K562 (cell line): Measurements from ENCODE around the gene IL1R1. TPM values are rescaled to one million over a fixed set of nuclear protein-coding genes. Genes with fewer than 3 reads are reported as not detected.

Experiments used
- ATAC-seq: fragments of 200-7000 bp; cut with Tn5 transposase; 3 replicates; pipeline ENCODE4 v1.9.1; 2020; ENCODE audit warnings: moderate library complexity
- BruUV-seq: library from RNA; stranded (reverse); fragments of 400-500 nt; replicated peaks from 2 replicates; lab custom pipeline; 2021; lab: Mats Ljungman, UMichigan
- CTCF ChIA-PET: fragments of 300-600 bp; formaldehyde crosslinking; extraction: SDS; loops from one replicate; lab custom pipeline; 2021; ENCODE audit warnings: low intra/inter-chr PET ratio; lab: Yijun Ruan, JAX
- POLR2A ChIA-PET: fragments of 300-600, 350-650 bp; sonication (Branson Sonifier 250); formaldehyde crosslinking; extraction: SDS; loops from one replicate; lab custom pipeline; 2021; ENCODE audit warnings: antibody characterized with exemption, inconsistent platforms; lab: Yijun Ruan, JAX
- DNase-seq, 4 experiments: peaks; one replicate each; pipeline versions ENCODE4 v3.0.0 to v3.0.0-alpha.2; 2011 to 2018; ENCODE audit warnings: low spot score in 3 of 4, mixed read lengths in 3 of 4; ENCODE audit errors: extremely low read depth in 1 of 4
- FAIRE-seq: peaks from 2 replicates; lab custom pipeline; 2011; peaks lifted over from hg19 to GRCh38; lab: Jason Lieb, UNC
- H2AFZ ChIP-seq: 2 replicates; pipeline ENCODE4 v1.6.0; 2011; ENCODE audit warnings: low read depth, low read length, control low read depth, inconsistent platforms
- H3K27ac ChIP-seq: fragments of 200-600 bp; 3 replicates; pipeline ENCODE4 v1.8.0; 2011; ENCODE audit warnings: low read depth, mild to moderate bottlenecking, control low read depth, inconsistent platforms, low read length, moderate library complexity, mixed read lengths; ENCODE audit errors: extremely low read depth
- H3K27me3 ChIP-seq, 2 experiments: fragments of 300-600 bp in 1 of 2; 2 replicates in 1 of 2; 3 replicates in 1 of 2; pipeline versions ENCODE4 v1.6.0 to v1.8.0; 2011; ENCODE audit warnings: inconsistent platforms in 2 of 2, low read length in 2 of 2, mild to moderate bottlenecking in 1 of 2, mixed read lengths in 1 of 2, moderate library complexity in 1 of 2; ENCODE audit not compliant: control insufficient read depth in 2 of 2, insufficient read depth in 2 of 2
- H3K36me3 ChIP-seq: fragments of 300-600 bp; 3 replicates; pipeline ENCODE4 v1.8.0; 2011; ENCODE audit warnings: mild to moderate bottlenecking, low read length, inconsistent platforms; ENCODE audit not compliant: control insufficient read depth, insufficient read depth
- H3K4me1 ChIP-seq, 2 experiments: fragments of 200-600 bp in 1 of 2; replicated peaks in 1 of 2; 2 replicates in 1 of 2; 3 replicates in 1 of 2; pipeline versions ENCODE4 v1.5.1 to v1.8.0; 2011; ENCODE audit warnings: inconsistent platforms in 2 of 2, low read length in 2 of 2, mild to moderate bottlenecking in 1 of 2, mixed read lengths in 1 of 2, moderate library complexity in 1 of 2; ENCODE audit not compliant: control insufficient read depth in 2 of 2, insufficient read depth in 2 of 2
- H3K4me2 ChIP-seq: 2 replicates; pipeline ENCODE4 v1.6.1; 2011; ENCODE audit warnings: low read length, control low read depth, inconsistent platforms, mixed read lengths; ENCODE audit not compliant: insufficient read depth
- H3K4me3 ChIP-seq: fragments of 200-600 bp; sonication (generic), shearing (Covaris generic); 2 replicates; pipeline ENCODE4 v1.5.1; 2016; ENCODE audit warnings: control low read depth, inconsistent platforms
- H3K79me2 ChIP-seq: fragments of 200-600 bp; 3 replicates; pipeline ENCODE4 v1.8.0; 2011; ENCODE audit warnings: low read length, inconsistent platforms; ENCODE audit not compliant: control insufficient read depth, insufficient read depth
- H3K9ac ChIP-seq, 2 experiments: 2 replicates each; pipeline versions ENCODE4 v1.6.0 to v1.6.1; 2011; ENCODE audit warnings: low read depth in 2 of 2, low read length in 2 of 2, control low read depth in 1 of 2, inconsistent platforms in 1 of 2, mild to moderate bottlenecking in 1 of 2, mixed read lengths in 1 of 2; ENCODE audit not compliant: insufficient read depth in 1 of 2
- H3K9me1 ChIP-seq: one replicate; pipeline ENCODE4 v1.6.0; 2011; ENCODE audit warnings: inconsistent platforms, mild to moderate bottlenecking, low read length, moderate library complexity; ENCODE audit not compliant: control insufficient read depth, insufficient read depth
- H3K9me3 ChIP-seq: replicated peaks from 2 replicates; pipeline ENCODE4 v1.5.1; 2011; ENCODE audit warnings: low read depth, low read length, inconsistent platforms; ENCODE audit not compliant: control insufficient read depth, insufficient read depth
- H4K20me1 ChIP-seq: replicated peaks from 2 replicates; pipeline ENCODE4 v1.6.1; 2011; ENCODE audit warnings: low read length, inconsistent platforms, mixed read lengths; ENCODE audit not compliant: control insufficient read depth, insufficient read depth
- BDP1 ChIP-seq: IDR thresholded peaks from 3 replicates; pipeline ENCODE4 v1.6.1; 2011; ENCODE audit not compliant: insufficient read length, insufficient read depth
- HMGN3 ChIP-seq: IDR thresholded peaks from 2 replicates; pipeline ENCODE4 v1.6.1; 2011; ENCODE audit warnings: borderline replicate concordance, low read depth, mild to moderate bottlenecking, mixed read lengths, low read length; ENCODE audit not compliant: insufficient read length; ENCODE audit errors: extremely low read depth
- MCM3 ChIP-seq: fragments of 450-650 bp; IDR thresholded peaks from 2 replicates; pipeline ENCODE4 v1.6.1; 2016
- ZNF165 ChIP-seq: fragments of 250-450 bp; sonication (Bioruptor Pico); IDR thresholded peaks from 2 replicates; pipeline ENCODE4 v1.4.0; 2020; ENCODE audit warnings: borderline replicate concordance
- ZNF717 ChIP-seq: fragments of 250-450 bp; sonication (Bioruptor Pico); IDR thresholded peaks from 2 replicates; pipeline ENCODE4 v1.5.0; 2021
- WGBS: fragments of 100-300 bp; shearing (Covaris generic); methylation state at CpG from one replicate; pipeline ENCODE4 v1.1.6; 2016; ENCODE audit warnings: low coverage, mixed read lengths; ENCODE audit not compliant: insufficient coverage; ENCODE audit errors: missing lambda C conversion rate; 5-methylcytosine and 5-hydroxymethylcytosine counted together
- in situ Hi-C: fragments of 300-500 bp; cut with MboI; formaldehyde crosslinking; loops from 4 replicates; pipeline ENCODE4 v1.15.0; 2018; ENCODE audit warnings: inconsistent platforms, mixed read lengths
- intact Hi-C: fragments of 100-400 bp; cut with micrococcal nuclease; formaldehyde crosslinking; loops from 2 replicates; pipeline ENCODE4 v1.14.2; 2022
- polyA plus RNA-seq, 8 experiments: library from polyadenylated mRNA; depleted of rRNA in 4 of 8; stranded (reverse) in 5 of 8; unstranded in 3 of 8; fragments of >200 nt; fragmentation: Nextera tagmentation in 2 of 8; fragmentation: Illumina TruSeq in 1 of 8; extraction: Ambion mirVana in 2 of 8; extraction: Trizol in 1 of 8; gene quantifications; 2 replicates each; pipeline versions ENCODE4 v1.2.1 to v1.2.3, GENCODE V29; 2011 to 2014; ENCODE audit warnings: inconsistent platforms in 1 of 8, missing spikeins in 1 of 8
- total RNA-seq, 7 experiments: library from RNA; depleted of rRNA in 6 of 7; stranded (reverse); fragments of >200 nt in 6 of 7; fragmentation: Illumina TruSeq in 2 of 7; extraction: Trizol in 2 of 7; gene quantifications; 2 replicates each; pipeline versions ENCODE4 v1.2.1 to v1.2.3, GENCODE V29; 2011 to 2021; ENCODE audit warnings: low replicate concordance in 1 of 7
- TF ChIP-seq, protein P1 (sequence below): fragments of 250-450 bp; sonication (Bioruptor Pico); IDR thresholded peaks from 2 replicates; pipeline ENCODE4 v1.6.1; 2021; ENCODE audit warnings: mild to moderate bottlenecking
- TF ChIP-seq, protein P2 (sequence below): sonication (generic); formaldehyde crosslinking; IDR thresholded peaks from 2 replicates; pipeline ENCODE4 v1.8.1; 2023; ENCODE audit warnings: mild to moderate bottlenecking, missing genetic modification reagents

The IL1R1 gene
- total and polyA plus RNA-seq, 9 of the 15 experiments (the other 6 are each of a cell fraction or from before 2014, with no cell fraction given): 0.81 to 3.9 (median 1.6) TPM

DNA sequence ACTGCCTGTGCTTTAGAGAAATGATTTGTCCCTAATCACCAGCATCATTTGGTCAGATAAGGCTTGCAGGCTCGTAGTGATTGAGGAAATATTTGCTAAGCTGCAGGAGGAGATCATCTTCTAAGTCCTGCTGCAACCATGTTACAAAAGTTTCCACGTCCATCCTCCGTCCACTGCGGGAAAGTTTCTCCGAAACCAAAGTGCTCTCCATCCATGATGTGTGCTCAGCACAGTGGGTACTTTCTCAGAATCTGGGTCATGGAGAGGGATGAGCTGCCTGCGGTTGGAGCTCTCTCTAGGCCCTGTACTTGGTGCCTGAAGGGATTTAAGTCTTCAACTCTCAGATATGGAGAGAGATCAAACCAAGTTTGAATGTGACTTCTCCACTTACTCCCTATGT, 83.6 kb downstream of the IL1R1 start:
- DNase-seq (no peak), ATAC-seq (no peak), FAIRE-seq (no peak)
- Histone ChIP-seq H3K27me3 (no peaks in the 10 kb centered on the region), H4K20me1 (no peaks in the 10 kb centered on the region), H3K9ac (no peak overlapping the region), H3K4me1 (peaks cover 3 to 24% of the 10 kb centered on the region in 2 experiments; a peak in 4 of 5 replicates), H3K9me3 (no peaks in the 10 kb centered on the region), H3K36me3 (no peaks in the 10 kb centered on the region), H3K27ac (no peak overlapping the region), H2AFZ (peak overlapping the region; percentile 53; the same call in 1 of the 2 replicates), H3K4me2 (no peak overlapping the region), H3K9me1 (no peaks in the 10 kb centered on the region), H3K79me2 (no peaks in the 10 kb centered on the region), H3K4me3 (no peak overlapping the region)
- no peak for TF ChIP-seq ZNF717 (CRISPR knock-in tag)
- no peak for TF ChIP-seq HMGN3
- TF ChIP-seq, protein P1, sequence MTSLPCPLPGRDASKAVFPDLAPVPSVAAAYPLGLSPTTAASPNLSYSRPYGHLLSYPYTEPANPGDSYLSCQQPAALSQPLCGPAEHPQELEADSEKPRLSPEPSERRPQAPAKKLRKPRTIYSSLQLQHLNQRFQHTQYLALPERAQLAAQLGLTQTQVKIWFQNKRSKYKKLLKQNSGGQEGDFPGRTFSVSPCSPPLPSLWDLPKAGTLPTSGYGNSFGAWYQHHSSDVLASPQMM (CRISPR knock-in tag): no peak
- no peak for TF ChIP-seq ZNF165 (CRISPR knock-in tag)
- no peak for TF ChIP-seq MCM3
- TF ChIP-seq, protein P2, sequence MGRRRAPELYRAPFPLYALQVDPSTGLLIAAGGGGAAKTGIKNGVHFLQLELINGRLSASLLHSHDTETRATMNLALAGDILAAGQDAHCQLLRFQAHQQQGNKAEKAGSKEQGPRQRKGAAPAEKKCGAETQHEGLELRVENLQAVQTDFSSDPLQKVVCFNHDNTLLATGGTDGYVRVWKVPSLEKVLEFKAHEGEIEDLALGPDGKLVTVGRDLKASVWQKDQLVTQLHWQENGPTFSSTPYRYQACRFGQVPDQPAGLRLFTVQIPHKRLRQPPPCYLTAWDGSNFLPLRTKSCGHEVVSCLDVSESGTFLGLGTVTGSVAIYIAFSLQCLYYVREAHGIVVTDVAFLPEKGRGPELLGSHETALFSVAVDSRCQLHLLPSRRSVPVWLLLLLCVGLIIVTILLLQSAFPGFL (CRISPR knock-in tag): no peak
- TF ChIP-seq BDP1: no peak
- intact Hi-C loops: no loop called here
- in situ Hi-C loops: no loop called here
- no TSS peak for BruUV-seq
- ChIA-PET POLR2A (interaction anchor here (0.6 to 0.8 kb wide), 2 partner anchors 19 to 24 kb away, joined by 3 read pairs; no protein-coding TSS in a partner anchor), CTCF (no interaction called here)
- WGBS: 75% methylated on average over 6 of the region's 6 CpGs
